ENCODE data around the gene SLC39A13. TPM values are rescaled to one million over a fixed set of nuclear protein-coding genes. Genes with fewer than 3 reads are reported as not detected.

Gene SLC39A13
- total RNA-seq, 1 experiment from 2014 or later: 50.2 TPM

DNA sequence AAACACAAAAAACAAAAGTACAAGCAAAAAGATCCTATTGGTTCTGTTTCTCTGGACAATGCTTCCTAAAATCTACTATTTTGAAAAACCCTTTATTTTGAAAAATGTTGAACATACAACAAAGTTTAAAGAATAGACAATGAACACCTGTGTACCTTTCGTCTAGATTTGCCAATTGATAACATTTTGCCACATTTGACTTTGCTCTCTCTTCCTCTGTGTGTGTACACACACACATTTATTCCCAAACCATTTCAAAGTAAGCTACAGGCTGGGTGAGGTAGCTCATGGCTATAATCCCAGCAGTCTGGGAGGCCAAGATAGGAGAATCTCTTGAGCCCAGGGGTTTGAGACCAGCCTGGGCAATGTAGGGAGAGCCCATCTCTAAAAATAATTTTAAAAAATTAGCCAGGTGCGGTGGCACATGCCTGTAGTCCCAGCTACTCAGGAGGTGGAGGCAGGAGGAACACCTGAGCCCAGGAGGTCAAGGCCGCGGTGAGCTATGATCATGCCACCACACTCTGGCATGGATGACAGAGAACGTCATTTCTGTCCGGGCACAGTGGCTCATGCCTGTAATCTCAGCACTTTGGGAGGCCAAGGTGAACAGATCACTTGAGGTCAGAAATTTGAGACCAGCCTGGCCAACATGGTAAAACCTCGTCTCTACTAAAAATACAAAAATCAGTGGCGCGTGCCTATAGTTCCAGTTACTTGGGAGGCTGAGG is 23.1 kb downstream of the SLC39A13 start:
- 0 out of 2 replicates have a peak, but pooled peaks cover 2% of the 10 kb centered on the region for H3K4me1 ChIP-seq (ENCODE audit: control insufficient read depth, insufficient read depth, low read length)
- no peak overlapping the region for H3K4me3 ChIP-seq (ENCODE audit: low read depth in 2 of 2, low read length in 2 of 2)
- no peaks in the 10 kb centered on the region for H3K36me3 ChIP-seq (ENCODE audit: control insufficient read depth, insufficient read depth, low read length)
- intact Hi-C loops (cut with micrococcal nuclease; ENCODE audit: unreplicated experiment): no loop called here
- no peak overlapping the region for H3K27ac ChIP-seq (ENCODE audit: low read length)
- no TSS peak for BruUV-seq (replicated peaks)
- no peaks in the 10 kb centered on the region for H3K27me3 ChIP-seq (ENCODE audit: control insufficient read depth, insufficient read depth, low read length)
- CTCF ChIA-PET: no interaction called here
- in situ Hi-C loops (cut with HindIII; ENCODE audit: low pct_unique_long_range_greater_than_20kb, low sequenced_read_pairs): no loop called here
- no peaks in the 10 kb centered on the region for H3K9me3 ChIP-seq (ENCODE audit: control insufficient read depth, insufficient read depth, low read depth, low read length)
- ATAC-seq (no peak), DNase-seq (ENCODE audit: low read depth, low spot score) (no peak)
- POLR2A ChIA-PET: no interaction called here
- TF ChIP-seq CTCF (IDR thresholded peaks at IDR 0.05) (no peak), SIN3A (IDR thresholded peaks at IDR 0.05; ENCODE audit: borderline replicate concordance, insufficient read depth, low read depth, low read length) (no peak), POLR2AphosphoS5 (IDR thresholded peaks at IDR 0.05; ENCODE audit: low read depth, low read length) (no peak), TCF7L2 (IDR thresholded peaks at IDR 0.05; ENCODE audit: low read depth, low read length) (no peak), REST (IDR thresholded peaks at IDR 0.05; ENCODE audit: insufficient read depth in 1 of 2, low read depth in 2 of 2, low read length in 1 of 2) (no peak)

GRCh38 chr11:47433157-47433556 is 24.8 kb downstream of the SLC39A13 start:
- Histone ChIP-seq H3K9me3 (ENCODE audit: control insufficient read depth, insufficient read depth, low read depth, low read length) (no peaks in the 10 kb centered on the region), H3K27me3 (ENCODE audit: control insufficient read depth, insufficient read depth, low read length) (no peaks in the 10 kb centered on the region), H3K4me1 (ENCODE audit: control insufficient read depth, insufficient read depth, low read length) (no peaks in the 10 kb centered on the region), H3K36me3 (ENCODE audit: control insufficient read depth, insufficient read depth, low read length) (no peaks in the 10 kb centered on the region), H3K4me3 (ENCODE audit: low read depth in 2 of 2, low read length in 2 of 2) (no peak overlapping the region), H3K27ac (ENCODE audit: low read length) (no peak overlapping the region)
- in situ Hi-C loops (cut with HindIII; ENCODE audit: low pct_unique_long_range_greater_than_20kb, low sequenced_read_pairs) (no loop called here), intact Hi-C loops (cut with micrococcal nuclease; ENCODE audit: unreplicated experiment) (no loop called here)
- ChIA-PET POLR2A (no interaction called here), CTCF (no interaction called here)
- no peak for ATAC-seq
- BruUV-seq (replicated peaks): no TSS peak
- no peak for DNase-seq (ENCODE audit: low read depth, low spot score)
- TF ChIP-seq REST (IDR thresholded peaks at IDR 0.05; ENCODE audit: insufficient read depth in 1 of 2, low read depth in 2 of 2, low read length in 1 of 2) (no peak), SIN3A (IDR thresholded peaks at IDR 0.05; ENCODE audit: borderline replicate concordance, insufficient read depth, low read depth, low read length) (no peak), CTCF (IDR thresholded peaks at IDR 0.05) (no peak), TCF7L2 (IDR thresholded peaks at IDR 0.05; ENCODE audit: low read depth, low read length) (no peak), POLR2AphosphoS5 (IDR thresholded peaks at IDR 0.05; ENCODE audit: low read depth, low read length) (no peak)
